GM12865 (cell line): ENCODE data around the gene CD1E.

ENCODE experiments used
- DNase-seq: peaks from one replicate; pipeline ENCODE4 v3.0.0; 2010; ENCODE audit warnings: low read depth
- H3K4me3 ChIP-seq: 2 replicates; pipeline ENCODE4 v1.5.1; 2011; ENCODE audit warnings: mild to moderate bottlenecking, low read depth, low read length, control low read depth
- TF ChIP-seq, protein P1 (sequence below): IDR thresholded peaks from 2 replicates; pipeline ENCODE4 v1.5.1; 2011; ENCODE audit warnings: low read length, control low read depth, low read depth, inconsistent platforms; ENCODE audit not compliant: insufficient read depth; ENCODE audit errors: missing control alignments

The CD1E gene

DNA sequence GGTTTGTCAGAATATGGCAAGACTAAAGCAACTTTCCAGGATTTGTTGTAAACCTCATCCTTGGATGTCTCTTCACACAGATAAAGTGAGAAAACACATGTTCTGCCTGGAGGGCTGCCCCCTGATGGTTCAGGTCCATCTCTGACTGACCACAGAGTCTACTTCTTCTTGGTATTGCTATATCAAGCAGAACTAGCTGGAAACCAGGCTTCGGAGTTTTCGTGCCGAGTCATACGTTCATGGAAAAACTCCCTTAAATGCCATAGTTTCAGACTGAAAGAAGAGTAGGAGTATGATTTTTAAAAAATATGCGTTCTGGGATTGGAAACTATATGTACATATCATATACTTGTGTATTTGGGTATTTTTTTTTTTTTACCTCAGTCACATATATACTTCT lies 39.8 kb downstream of the CD1E start:
- no peak overlapping the region for H3K4me3 ChIP-seq
- TF ChIP-seq, protein P1, sequence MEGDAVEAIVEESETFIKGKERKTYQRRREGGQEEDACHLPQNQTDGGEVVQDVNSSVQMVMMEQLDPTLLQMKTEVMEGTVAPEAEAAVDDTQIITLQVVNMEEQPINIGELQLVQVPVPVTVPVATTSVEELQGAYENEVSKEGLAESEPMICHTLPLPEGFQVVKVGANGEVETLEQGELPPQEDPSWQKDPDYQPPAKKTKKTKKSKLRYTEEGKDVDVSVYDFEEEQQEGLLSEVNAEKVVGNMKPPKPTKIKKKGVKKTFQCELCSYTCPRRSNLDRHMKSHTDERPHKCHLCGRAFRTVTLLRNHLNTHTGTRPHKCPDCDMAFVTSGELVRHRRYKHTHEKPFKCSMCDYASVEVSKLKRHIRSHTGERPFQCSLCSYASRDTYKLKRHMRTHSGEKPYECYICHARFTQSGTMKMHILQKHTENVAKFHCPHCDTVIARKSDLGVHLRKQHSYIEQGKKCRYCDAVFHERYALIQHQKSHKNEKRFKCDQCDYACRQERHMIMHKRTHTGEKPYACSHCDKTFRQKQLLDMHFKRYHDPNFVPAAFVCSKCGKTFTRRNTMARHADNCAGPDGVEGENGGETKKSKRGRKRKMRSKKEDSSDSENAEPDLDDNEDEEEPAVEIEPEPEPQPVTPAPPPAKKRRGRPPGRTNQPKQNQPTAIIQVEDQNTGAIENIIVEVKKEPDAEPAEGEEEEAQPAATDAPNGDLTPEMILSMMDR = no peak
- DNase-seq = no peak

DNA sequence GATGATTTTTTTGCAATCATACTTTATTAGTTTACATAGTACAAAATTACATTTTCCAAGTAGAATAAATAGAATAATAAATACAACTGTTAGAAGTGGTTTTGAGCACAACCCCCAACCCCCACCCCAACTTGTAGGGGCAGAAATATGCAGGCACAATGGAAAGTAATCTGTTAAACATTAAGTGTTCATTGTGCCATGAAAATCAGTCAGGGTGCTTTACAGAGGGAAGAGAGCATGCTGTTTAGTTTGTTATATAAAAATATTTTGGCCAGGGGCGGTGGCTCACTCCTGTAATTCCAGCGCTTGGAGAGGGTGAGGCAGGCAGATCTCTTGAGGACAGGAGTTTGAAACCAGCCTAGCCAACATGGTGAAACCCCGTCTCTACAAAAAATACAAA lies 43.0 kb downstream of the CD1E start:
- H3K4me3 ChIP-seq = no peak overlapping the region
- TF ChIP-seq, protein P1 = no peak
- no peak for DNase-seq

DNA sequence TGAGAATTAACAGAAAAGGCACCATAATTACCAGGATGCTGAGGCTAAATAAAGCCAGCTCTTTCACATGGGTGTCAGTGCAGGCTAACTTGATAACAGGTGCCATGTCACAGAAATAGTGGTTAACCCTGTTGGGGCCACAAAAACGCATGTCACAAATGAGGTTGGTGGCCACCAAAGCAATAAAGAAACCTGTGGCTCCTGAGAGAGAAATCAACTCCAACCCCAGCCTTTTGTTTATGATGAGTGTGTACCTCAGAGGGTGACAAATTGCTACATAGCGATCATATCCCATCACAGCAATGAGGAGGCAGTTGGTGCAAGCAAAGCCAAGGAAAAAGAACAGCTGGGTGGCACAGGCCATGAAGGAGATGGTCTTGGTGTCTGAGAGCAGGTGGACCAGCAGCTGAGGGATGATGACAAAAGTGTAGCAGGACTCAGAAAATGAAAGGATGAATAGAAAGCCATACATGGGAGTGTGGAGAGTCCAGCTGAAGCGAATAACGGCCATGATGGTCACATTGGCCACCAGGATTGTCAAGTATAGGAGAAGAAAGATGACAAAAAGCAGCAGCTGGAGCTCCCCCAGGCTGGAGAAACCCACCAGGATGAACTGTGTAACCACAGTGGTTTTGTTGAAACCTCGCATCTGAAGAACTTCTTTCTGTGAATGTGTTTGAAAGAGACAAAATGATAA lies 45.3 kb downstream of the CD1E start, which contains the start of gene OR10T2:
TSS of gene OR10T2 (minus strand) at position 649 of the 697 bp plus-strand sequence. CDS start at position 649, 0 bp downstream.
- DNase-seq = no peak
- no peak within 1 kb of the TSS for H3K4me3 ChIP-seq
- TF ChIP-seq, protein P1 = no peak

DNA sequence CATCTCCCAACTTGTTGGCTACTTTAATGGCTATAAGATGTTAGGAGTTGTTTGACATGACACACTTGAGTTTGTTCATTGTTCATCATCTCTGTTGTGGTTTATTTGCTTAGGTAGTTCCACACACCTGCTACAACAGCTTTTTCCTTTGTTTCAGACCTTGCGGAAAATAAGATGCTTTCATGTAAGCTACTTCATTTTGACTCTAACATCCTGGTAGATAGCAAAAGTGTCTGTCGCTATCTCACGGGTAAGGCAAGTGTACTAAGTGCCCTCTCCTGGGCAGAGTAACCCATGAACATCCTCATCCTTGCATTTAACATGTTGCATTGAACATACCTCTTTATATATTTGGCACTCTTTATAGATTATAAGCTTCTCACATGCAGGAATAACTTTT lies 47.2 kb downstream of the CD1E start:
- H3K4me3 ChIP-seq = no peak overlapping the region
- no peak for DNase-seq
- TF ChIP-seq, protein P1 = no peak

DNA sequence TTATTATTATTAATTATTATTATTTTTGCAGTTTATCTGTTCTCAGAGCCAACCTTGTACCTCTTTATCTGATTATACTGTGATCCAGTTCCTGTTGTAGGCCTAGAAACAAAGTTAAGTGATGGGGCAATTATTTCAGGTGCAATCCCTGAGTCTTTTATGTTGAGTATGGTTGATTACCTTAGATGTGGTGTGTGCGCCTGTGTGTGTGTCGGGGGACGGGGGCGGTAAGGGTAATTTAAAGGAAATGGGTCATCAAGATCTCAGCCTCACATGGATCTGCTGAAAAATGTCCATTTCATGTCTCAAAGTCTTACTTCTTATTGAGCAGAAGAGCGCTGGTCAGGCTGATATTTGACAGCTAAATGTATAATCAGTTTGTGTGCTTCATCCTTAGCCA lies 53.4 kb downstream of the CD1E start:
- no peak for DNase-seq
- no peak overlapping the region for H3K4me3 ChIP-seq
- TF ChIP-seq, protein P1 = no peak
